NCI-H2029 treated with DMSO at 0.1 percent for 48 hours (cell line): ENCODE data around the gene TMEM225B.
"Not testable (repeated sequence)": the region's sequence is repeated elsewhere in the genome, so short reads cannot be mapped to it uniquely, and the experiment has no call there.

Source experiments
- DNase-seq: peaks from one replicate; lab custom pipeline; 2025; lab: John Stamatoyannopoulos, UW

Gene TMEM225B

GRCh38 chr7:99654626-99655025 lies 56.6 kb downstream of the TMEM225B start:
- DNase-seq: not testable (repeated sequence)

DNA sequence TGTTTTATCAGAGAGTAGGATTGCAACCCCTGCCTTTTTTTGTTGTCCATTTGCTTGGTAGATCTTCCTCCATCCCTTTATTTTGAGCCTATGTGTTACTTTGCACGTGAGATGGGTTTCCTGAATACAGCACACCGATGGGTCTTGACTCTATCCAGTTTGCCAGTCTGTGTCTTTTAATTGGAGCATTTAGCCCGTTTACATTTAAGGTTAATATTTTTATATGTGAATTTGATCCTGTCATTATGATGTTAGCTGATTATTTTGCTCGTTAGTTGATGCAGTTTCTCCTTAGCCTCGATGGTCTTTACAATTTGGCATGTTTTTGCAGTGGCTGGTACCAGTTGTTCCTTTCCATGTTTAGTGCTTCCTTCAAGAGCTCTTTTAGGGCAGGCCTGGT lies 59.8 kb downstream of the TMEM225B start:
- DNase-seq: not testable (repeated sequence)
